Measurements from ENCODE around the gene NR2F6.

GRCh38 chr19:17220207-17220758, 25.4 kb downstream of the NR2F6 start:
- peak; percentile 62 for TF ChIP-seq POLR2A (IDR thresholded peaks at IDR 0.05; ENCODE audit: low read length)
- no peak for TF ChIP-seq GATA1 (IDR thresholded peaks at IDR 0.05; ENCODE audit: low read depth, low read length)
